Measurements from ENCODE around the gene MAML3.

MAML3 gene

DNA sequence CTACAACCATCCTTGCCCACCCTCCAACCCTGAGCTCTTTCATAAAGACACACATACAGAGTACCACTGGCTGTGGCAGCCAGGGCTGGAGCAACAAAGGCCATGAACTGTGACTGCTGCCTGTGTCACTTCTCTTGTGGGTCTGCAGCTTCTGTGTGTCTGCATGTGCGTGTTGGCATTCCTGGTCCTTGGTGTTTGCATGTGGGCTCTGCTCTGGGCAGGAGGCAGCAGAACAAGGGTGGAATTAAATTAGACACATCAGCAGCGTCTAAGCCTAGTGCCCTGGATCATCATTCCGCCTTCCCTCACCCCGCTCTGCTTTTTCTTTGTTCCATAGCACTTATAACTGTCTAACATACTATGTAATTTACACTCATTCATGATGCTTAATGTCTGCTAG lies 330.6 kb downstream of the MAML3 start:
- DNase-seq: no peak

DNA sequence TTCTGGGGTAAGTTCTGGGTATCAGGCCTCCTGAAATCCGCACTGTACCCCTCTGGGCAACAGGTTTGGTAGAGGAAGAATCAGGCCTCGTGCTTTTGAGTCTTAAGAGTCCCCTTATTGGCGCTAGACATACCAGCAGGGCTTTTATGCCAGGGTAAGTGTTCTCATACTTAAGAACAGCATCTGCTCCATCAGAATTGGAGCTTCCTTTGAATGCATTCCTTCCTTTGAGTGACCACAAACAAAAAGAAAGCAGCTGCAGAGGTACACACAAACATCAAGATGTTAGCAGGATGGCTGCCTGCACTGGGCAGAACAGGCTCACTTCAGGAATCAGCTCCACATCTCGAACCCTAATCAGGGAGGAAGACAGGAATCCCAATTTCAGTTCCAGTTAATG lies 331.6 kb downstream of the MAML3 start:
- no peak for DNase-seq

DNA sequence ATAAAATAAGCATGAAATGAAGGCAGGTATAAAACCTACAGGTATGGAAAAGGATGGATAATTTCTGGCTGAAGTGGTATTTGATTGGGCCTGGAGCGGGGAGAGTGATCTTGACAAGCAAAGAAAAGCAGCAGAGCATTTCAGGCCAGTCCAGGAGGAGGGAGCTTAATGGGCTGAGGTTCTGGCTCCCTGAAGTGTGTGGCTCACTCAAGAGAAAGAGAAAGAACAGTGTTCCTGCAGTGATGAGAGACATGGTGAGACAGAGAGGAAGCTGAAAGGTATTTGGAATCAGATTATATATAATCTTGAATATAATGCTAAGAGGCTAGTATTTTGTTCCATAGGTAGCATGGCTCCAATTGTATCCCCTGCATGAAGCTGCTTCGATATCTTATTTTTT lies 334.9 kb downstream of the MAML3 start:
- DNase-seq: no peak

- peak in 4 of 58 donors; percentile 4 to 10 (median 7) for DNase-seq
Measured at GRCh38 chr4:139817657-139818452, 336.1 kb downstream of the MAML3 start.

DNA sequence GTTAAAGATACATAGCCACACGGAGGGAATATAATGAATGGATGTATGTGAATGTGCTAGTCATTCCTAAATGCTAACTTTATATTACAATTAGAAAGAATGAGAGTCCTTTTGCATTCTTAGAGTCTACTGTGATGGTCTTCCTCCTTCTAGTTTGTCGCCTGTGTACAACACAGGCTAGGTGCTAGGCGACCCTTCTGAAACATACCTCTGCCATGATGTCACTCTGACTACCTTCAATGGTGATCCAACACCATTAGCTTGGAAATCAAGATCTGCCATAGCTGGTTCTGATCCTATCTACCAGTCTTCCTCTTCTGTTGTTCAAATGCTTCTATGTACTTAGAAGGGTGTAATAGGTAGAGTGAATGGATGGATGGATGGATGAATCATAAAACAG lies 337.1 kb downstream of the MAML3 start:
- no peak for DNase-seq

GRCh38 chr4:139815778-139816601 lies 338.0 kb downstream of the MAML3 start:
- DNase-seq: peak in 28 of 58 donors; percentile 3 to 59 (median 14)

DNA sequence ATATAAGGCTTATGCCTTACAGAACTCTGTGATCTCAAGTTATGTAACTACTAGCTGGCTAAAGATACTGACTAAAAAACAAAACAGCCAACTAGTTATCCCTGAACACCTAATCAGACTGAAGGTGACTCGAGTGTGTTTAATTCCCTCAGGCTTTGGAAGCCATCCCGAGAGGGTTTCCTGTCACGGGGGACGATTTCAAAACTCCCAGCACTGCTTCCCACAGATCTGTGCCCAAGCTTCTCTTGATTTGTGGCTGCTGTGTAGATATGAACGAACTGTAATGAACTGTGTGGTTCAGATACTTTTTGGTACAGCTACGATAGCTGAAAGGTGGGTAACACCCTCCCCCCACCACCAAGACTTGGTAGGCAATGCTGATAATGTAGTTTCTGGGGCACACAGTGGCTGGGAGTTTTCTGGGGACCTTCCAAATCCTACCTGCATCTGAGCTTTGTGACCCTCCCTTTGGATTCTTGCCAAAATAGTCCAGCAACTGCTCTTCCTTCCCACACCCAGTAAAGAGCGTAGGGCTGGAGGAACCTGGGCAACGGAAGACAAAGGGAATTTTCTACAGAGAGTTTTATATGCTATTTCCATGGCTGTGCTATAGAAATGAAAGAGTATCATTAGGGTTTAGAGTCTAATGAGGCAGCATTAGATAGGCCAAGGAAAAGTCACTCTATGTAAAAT lies 339.5 kb downstream of the MAML3 start:
- DNase-seq: no peak

GRCh38 chr4:139813881-139814280 lies 340.1 kb downstream of the MAML3 start:
- no peak for DNase-seq

GRCh38 chr4:139810710-139811109 lies 343.3 kb downstream of the MAML3 start:
- DNase-seq: no peak

- no peak for DNase-seq
Measured at GRCh38 chr4:139809757-139810140, 344.2 kb downstream of the MAML3 start.

GRCh38 chr4:139808808-139809756 lies 344.9 kb downstream of the MAML3 start:
- no peak for DNase-seq

GRCh38 chr4:139808381-139808807 lies 345.6 kb downstream of the MAML3 start:
- no peak for DNase-seq

GRCh38 chr4:139807483-139807882 lies 346.5 kb downstream of the MAML3 start:
- no peak for DNase-seq

DNA sequence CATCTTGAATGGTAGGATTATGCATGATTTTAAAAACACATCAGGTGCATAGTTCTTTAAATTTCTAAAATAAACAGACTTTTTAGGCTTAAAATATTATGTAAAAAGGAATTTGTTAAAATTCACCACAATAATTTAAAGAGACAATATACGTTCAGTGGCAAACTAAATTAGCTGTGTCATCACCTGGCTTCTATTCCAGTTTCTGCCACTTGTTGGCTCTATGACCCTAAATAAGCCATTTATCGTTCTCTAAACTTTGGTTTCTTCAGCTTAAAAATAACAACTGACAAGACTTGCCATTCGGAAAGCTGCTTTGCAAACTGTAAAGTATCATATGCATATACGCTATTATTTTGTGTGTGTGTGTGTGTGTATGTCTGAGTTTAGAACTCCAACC lies 347.1 kb downstream of the MAML3 start:
- no peak for DNase-seq

GRCh38 chr4:139802931-139803330 lies 351.1 kb downstream of the MAML3 start:
- DNase-seq: no peak

GRCh38 chr4:139802488-139802887 lies 351.5 kb downstream of the MAML3 start:
- no peak for DNase-seq

DNA sequence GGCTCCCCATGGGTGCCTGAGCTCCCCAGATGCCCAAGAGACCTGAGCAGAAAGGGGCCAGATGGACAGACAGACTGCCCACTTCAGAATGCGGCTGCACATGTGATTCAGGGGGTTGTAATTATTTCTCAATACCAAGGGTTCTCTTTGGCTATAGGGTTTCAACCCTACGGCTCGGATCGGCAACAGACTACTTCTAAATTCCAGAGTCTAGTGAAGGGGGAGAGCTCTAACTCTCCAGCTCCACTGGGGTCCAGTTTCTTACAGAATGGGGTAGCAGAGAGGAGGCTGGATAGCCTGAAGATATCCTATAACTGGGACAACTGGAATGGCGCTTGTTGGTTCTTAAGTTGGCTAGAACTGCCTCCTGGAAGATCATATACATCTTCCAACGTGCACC lies 352.1 kb downstream of the MAML3 start:
- DNase-seq: no peak

DNA sequence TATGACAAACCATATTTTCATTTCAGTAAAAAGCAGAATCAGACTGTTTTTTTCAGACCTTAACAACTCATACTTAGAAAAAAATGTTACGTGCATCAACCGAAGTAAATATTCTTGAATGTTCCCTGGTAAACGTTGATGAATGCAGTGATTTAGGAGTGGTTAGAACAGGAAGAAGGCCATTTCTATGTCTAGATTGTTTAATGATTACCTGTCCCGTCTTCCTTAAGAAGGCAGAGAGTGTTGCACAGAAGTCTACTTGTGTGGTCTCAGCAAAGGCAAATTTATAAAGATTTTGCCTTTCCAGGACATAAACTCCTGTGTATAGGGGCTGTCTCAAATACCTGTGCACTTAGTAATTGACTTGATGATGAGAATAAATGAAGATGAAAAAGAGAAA lies 353.9 kb downstream of the MAML3 start:
- DNase-seq: no peak

DNA sequence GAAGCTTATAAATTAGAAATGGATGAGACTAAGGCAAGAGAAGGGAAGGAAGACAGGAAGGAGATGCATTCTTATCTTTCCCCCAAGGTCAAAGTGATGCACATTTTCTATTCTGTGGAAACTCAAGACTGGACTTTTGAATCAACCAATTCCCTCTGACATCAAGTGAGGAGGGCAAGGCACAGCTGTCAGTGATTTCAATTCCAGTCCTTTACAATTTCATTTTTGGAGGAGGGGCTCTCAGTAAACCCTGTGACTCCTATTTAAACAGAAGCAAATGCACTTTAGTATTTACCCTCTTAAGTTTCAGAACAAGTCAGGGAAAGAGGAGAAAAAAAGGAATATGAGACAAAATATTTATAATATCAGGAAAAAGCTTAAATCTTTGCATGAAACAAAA lies 354.4 kb downstream of the MAML3 start:
- DNase-seq: no peak

- no peak for DNase-seq
Measured at GRCh38 chr4:139798456-139798855, 355.5 kb downstream of the MAML3 start.

DNA sequence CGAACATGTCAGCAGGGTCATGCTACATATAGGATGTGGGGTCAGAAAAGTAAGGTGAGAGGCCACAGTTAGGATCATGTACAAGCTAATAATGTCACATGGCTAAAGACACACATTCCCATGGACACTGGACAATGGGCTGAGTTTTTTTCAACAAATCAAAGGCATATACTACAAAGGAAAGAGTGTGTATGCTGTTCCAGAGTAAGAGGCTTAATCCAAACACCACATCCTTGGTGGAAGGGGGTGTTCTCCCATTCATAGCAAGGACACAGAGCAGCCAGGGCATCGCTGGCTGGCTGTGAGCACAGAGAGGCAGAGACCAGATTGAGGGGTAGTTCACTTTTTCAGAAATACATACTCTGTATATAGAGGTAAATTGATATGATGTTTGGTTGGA lies 356.7 kb downstream of the MAML3 start:
- no peak for DNase-seq
